MM.1S (cell line): ENCODE data around the gene ABCC1.

Experiments
- DNase-seq: peaks from one replicate; pipeline ENCODE4 v3.0.0-alpha.2; 2015
- H2AFZ ChIP-seq: fragments of 300-600 bp; sonication (generic); 2 replicates; pipeline ENCODE4 v1.6.0; 2016; ENCODE audit warnings: antibody characterized with exemption, low read length
- H3F3A ChIP-seq: fragments of 300-600 bp; sonication (generic); 2 replicates; pipeline ENCODE4 v1.6.1; 2016; ENCODE audit warnings: mild to moderate bottlenecking, antibody characterized with exemption, low read length, moderate library complexity, mixed read lengths; ENCODE audit not compliant: insufficient read depth
- H3K27ac ChIP-seq: fragments of 300-600 bp; sonication (generic); 2 replicates; pipeline ENCODE4 v1.5.1; 2016; ENCODE audit warnings: mild to moderate bottlenecking, low read length
- H3K27me3 ChIP-seq: fragments of 300-600 bp; sonication (generic); replicated peaks from 2 replicates; pipeline ENCODE4 v1.6.0; 2016; ENCODE audit warnings: low read length; ENCODE audit not compliant: insufficient read depth
- H3K36me3 ChIP-seq: fragments of 300-600 bp; sonication (generic); replicated peaks from 2 replicates; pipeline ENCODE4 v1.6.1; 2016; ENCODE audit warnings: mild to moderate bottlenecking, low read length, mixed read lengths; ENCODE audit not compliant: insufficient read depth
- H3K4me1 ChIP-seq: fragments of 300-600 bp; sonication (generic); 2 replicates; pipeline ENCODE4 v1.6.1; 2016; ENCODE audit warnings: low read length, mixed read lengths
- H3K4me2 ChIP-seq: fragments of 300-600 bp; sonication (generic); 2 replicates; pipeline ENCODE4 v1.6.0; 2016; ENCODE audit warnings: low read depth, low read length
- H3K4me3 ChIP-seq: fragments of 300-600 bp; sonication (generic); 2 replicates; pipeline ENCODE4 v1.5.1; 2016; ENCODE audit warnings: low read length, mixed read lengths
- H3K79me2 ChIP-seq: fragments of 300-600 bp; sonication (generic); 2 replicates; pipeline ENCODE4 v1.6.1; 2016; ENCODE audit warnings: mixed run types, low read length, mixed read lengths
- H3K9ac ChIP-seq: fragments of 300-600 bp; sonication (generic); 2 replicates; pipeline ENCODE4 v1.6.1; 2016; ENCODE audit warnings: low read length, mixed read lengths
- H3K9me2 ChIP-seq: fragments of 300-600 bp; sonication (generic); replicated peaks from 2 replicates; pipeline ENCODE4 v1.6.1; 2016; ENCODE audit warnings: mild to moderate bottlenecking, low read length, mixed read lengths; ENCODE audit not compliant: insufficient read depth
- H3K9me3 ChIP-seq: fragments of 300-600 bp; sonication (generic); replicated peaks from 2 replicates; pipeline ENCODE4 v1.6.1; 2016; ENCODE audit warnings: mild to moderate bottlenecking, low read length, mixed read lengths; ENCODE audit not compliant: insufficient read depth
- H4K20me1 ChIP-seq: fragments of 300-600 bp; sonication (generic); 2 replicates; pipeline ENCODE4 v1.6.1; 2016; ENCODE audit warnings: mild to moderate bottlenecking, low read length, moderate library complexity, mixed read lengths; ENCODE audit not compliant: insufficient read depth
- CTCF ChIP-seq: fragments of 300-600 bp; sonication (generic); IDR thresholded peaks from 2 replicates; pipeline ENCODE4 v1.5.1; 2016; ENCODE audit warnings: antibody characterized with exemption, low read length, mixed read lengths
- EZH2 ChIP-seq: fragments of 300-600 bp; sonication (generic); optimal IDR thresholded peaks from 2 replicates; pipeline ENCODE3; 2017; ENCODE audit warnings: low read depth, mild to moderate bottlenecking, antibody characterized with exemption, low read length, mixed read lengths
- EZH2phosphoT487 ChIP-seq: fragments of 300-600 bp; sonication (generic); IDR thresholded peaks from 2 replicates; pipeline ENCODE4 v1.6.1; 2018; ENCODE audit warnings: antibody characterized with exemption, low read length

Gene ABCC1

GRCh38 chr16:16047761-16048160 is 98.3 kb downstream of the ABCC1 start:
- Histone ChIP-seq H3K9me3 (no peaks in the 10 kb centered on the region), H3K9me2 (no peaks in the 10 kb centered on the region), H3K9ac (no peak overlapping the region), H3K36me3 (no peaks in the 10 kb centered on the region; the same call in 1 of the 2 replicates), H3K4me2 (no peak overlapping the region), H3F3A (no peaks in the 10 kb centered on the region), H2AFZ (no peak overlapping the region), H3K4me3 (no peak overlapping the region), H4K20me1 (no peaks in the 10 kb centered on the region), H3K79me2 (no peaks in the 10 kb centered on the region), H3K27ac (no peak overlapping the region), H3K4me1 (no peaks in the 10 kb centered on the region), H3K27me3 (no peaks in the 10 kb centered on the region)
- DNase-seq: no peak
- no peak for TF ChIP-seq CTCF

DNA sequence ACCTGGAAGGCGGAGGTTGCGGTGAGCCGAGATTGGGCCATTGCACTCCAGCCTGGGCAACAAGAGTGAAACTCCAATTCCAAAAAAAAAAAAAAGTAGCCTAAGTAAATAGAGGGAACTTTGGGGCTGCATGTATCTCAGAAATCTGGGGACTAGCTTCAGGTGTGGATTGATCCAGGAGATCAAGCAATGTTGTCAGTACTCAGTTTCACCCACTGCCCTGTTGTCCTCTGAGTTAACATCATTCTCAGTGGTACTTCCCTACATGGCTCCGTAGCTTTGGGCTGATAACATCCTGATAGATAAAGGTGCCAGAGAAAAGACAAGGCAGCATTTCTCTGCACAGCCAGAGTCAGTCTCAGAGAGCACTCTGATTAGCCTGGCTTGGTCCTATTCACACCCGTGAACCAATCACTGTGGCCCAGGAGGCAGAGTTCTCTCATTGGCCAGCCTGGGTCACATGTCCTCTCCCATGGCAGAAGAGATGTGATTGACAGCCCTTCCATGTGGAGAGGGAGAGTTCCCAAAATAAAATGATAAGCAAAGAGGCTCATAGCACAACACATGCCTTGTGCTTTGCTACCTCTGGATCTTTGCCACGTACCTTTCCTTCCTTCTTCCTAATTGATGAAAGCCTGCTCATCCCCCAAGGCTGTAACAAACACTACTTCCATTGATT is 99.6 kb downstream of the ABCC1 start:
- no peaks in the 10 kb centered on the region for H4K20me1 ChIP-seq
- H3K36me3 ChIP-seq: no peaks in the 10 kb centered on the region; the same call in 1 of the 2 replicates
- no peak overlapping the region for H3K9ac ChIP-seq
- no peaks in the 10 kb centered on the region for H3K27me3 ChIP-seq
- no peaks in the 10 kb centered on the region for H3K9me3 ChIP-seq
- no peaks in the 10 kb centered on the region for H3K4me1 ChIP-seq
- TF ChIP-seq CTCF: no peak
- no peak for TF ChIP-seq EZH2phosphoT487
- no peak for TF ChIP-seq EZH2
- no peaks in the 10 kb centered on the region for H3F3A ChIP-seq
- H3K4me3 ChIP-seq: no peak overlapping the region
- no peak overlapping the region for H3K4me2 ChIP-seq
- H3K9me2 ChIP-seq: no peaks in the 10 kb centered on the region
- no peaks in the 10 kb centered on the region for H3K79me2 ChIP-seq
- DNase-seq: no peak
- H3K27ac ChIP-seq: no peak overlapping the region
- H2AFZ ChIP-seq: no peak overlapping the region

DNA sequence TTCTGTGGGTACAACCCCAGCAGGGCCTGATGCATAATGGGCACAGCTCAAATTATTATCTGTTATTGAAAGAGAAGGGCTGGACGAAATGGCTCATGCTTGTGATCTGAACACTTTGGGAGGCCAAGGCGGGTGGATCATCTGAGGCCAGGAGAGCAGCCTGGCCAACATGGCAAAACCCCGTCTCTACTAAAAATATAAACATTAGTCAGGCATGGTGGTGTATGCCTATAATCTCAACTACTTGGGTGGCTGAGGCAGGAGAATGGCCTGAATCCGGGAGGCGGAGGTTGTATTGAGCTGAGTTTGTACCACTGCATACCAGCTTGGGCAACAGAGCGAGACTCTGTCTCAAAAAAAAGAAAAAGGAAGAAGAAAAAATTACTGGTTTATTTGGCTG is 100.7 kb downstream of the ABCC1 start:
- Histone ChIP-seq H3K79me2 (no peaks in the 10 kb centered on the region), H3K9me3 (no peaks in the 10 kb centered on the region), H3K4me2 (no peak overlapping the region), H3K4me3 (no peak overlapping the region), H3K9me2 (no peaks in the 10 kb centered on the region), H3K9ac (no peak overlapping the region), H2AFZ (no peak overlapping the region), H3K4me1 (no peaks in the 10 kb centered on the region), H4K20me1 (no peaks in the 10 kb centered on the region), H3K36me3 (no peaks in the 10 kb centered on the region; the same call in 1 of the 2 replicates), H3F3A (no peaks in the 10 kb centered on the region), H3K27me3 (no peaks in the 10 kb centered on the region), H3K27ac (no peak overlapping the region)
- no peak for TF ChIP-seq EZH2phosphoT487
- no peak for TF ChIP-seq EZH2
- TF ChIP-seq CTCF: no peak
- no peak for DNase-seq
